Ovary (tissue), 3 donors: ENCODE data around the gene TMEFF2.

Experiments
- CTCF ChIP-seq, 3 donors: fragments of 450-650 bp in 2 of 3; fragments of 200-600 bp in 1 of 3; IDR thresholded peaks; one replicate each; pipeline versions ENCODE4 v1.5.1 to v1.8.0; 2016 to 2022; ENCODE audit warnings: antibody characterized with exemption in 3 of 3, mild to moderate bottlenecking in 1 of 3
- POLR2A ChIP-seq: fragments of 450-650 bp; IDR thresholded peaks from one replicate; pipeline ENCODE4 v1.6.1; 2017; ENCODE audit warnings: antibody characterized with exemption, mild to moderate bottlenecking, moderate library complexity
- donor health status: DM: no; HTN: no; CAD: no.

- no peak for TF ChIP-seq POLR2A
- no peak for TF ChIP-seq CTCF (IDR thresholded peaks at IDR 0.05)
These were observed 214.2 kb downstream of the TMEFF2 start for GRCh38 chr2:191980483-191980882.
